HCT116 (cell line): ENCODE measurements around the gene TCP11.

ENCODE experiments used
- EZH2 ChIP-seq: fragments of 200-600 bp; sonication (generic); IDR thresholded peaks from 2 replicates; pipeline ENCODE4 v1.6.1; 2017; ENCODE audit warnings: antibody characterized with exemption, mixed run types
- POLR2A ChIP-seq: IDR thresholded peaks from 2 replicates; pipeline ENCODE4 v1.7.0; 2011; ENCODE audit warnings: borderline replicate concordance; ENCODE audit not compliant: insufficient read depth, insufficient read length; ENCODE audit errors: extremely low read depth
- POLR2AphosphoS5 ChIP-seq: IDR thresholded peaks from 2 replicates; pipeline ENCODE4 v1.6.1; 2011; ENCODE audit warnings: mild to moderate bottlenecking, low read depth, low read length, moderate library complexity
- TF ChIP-seq, protein P1 (sequence below), 3 experiments: fragments of 200-600 bp in 1 of 3; sonication (generic) in 1 of 3; IDR thresholded peaks in 2 of 3; conservative IDR thresholded peaks in 1 of 3; 2 replicates each; pipeline ENCODE4 v1.5.1; 2012 to 2017; ENCODE audit warnings: low read depth in 2 of 3, low read length in 2 of 3, antibody characterized with exemption in 1 of 3, borderline replicate concordance in 1 of 3, control low read depth in 1 of 3, mild to moderate bottlenecking in 1 of 3, mixed read lengths in 1 of 3, mixed run types in 1 of 3, moderate library complexity in 1 of 3; ENCODE audit not compliant: insufficient read depth in 1 of 3
- TF ChIP-seq, protein P2 (sequence below): IDR thresholded peaks from 2 replicates; pipeline ENCODE4 v1.6.1; 2012

GRCh38 chr6:35089216-35089934, 51.8 kb downstream of the TCP11 start:
- no peak for TF ChIP-seq POLR2AphosphoS5
- TF ChIP-seq, protein P1, sequence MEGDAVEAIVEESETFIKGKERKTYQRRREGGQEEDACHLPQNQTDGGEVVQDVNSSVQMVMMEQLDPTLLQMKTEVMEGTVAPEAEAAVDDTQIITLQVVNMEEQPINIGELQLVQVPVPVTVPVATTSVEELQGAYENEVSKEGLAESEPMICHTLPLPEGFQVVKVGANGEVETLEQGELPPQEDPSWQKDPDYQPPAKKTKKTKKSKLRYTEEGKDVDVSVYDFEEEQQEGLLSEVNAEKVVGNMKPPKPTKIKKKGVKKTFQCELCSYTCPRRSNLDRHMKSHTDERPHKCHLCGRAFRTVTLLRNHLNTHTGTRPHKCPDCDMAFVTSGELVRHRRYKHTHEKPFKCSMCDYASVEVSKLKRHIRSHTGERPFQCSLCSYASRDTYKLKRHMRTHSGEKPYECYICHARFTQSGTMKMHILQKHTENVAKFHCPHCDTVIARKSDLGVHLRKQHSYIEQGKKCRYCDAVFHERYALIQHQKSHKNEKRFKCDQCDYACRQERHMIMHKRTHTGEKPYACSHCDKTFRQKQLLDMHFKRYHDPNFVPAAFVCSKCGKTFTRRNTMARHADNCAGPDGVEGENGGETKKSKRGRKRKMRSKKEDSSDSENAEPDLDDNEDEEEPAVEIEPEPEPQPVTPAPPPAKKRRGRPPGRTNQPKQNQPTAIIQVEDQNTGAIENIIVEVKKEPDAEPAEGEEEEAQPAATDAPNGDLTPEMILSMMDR (IDR thresholded peaks at IDR 0.05 in 2 of 3, conservative IDR thresholded peaks at IDR 0.05 in 1 of 3; ENCODE audit: borderline replicate concordance in 1 of 3, insufficient read depth in 1 of 3, low read depth in 2 of 3, low read length in 2 of 3), result no peak
- no peak for TF ChIP-seq POLR2A
- no peak for TF ChIP-seq EZH2
- TF ChIP-seq, protein P2, sequence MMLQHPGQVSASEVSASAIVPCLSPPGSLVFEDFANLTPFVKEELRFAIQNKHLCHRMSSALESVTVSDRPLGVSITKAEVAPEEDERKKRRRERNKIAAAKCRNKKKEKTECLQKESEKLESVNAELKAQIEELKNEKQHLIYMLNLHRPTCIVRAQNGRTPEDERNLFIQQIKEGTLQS, result no peak
